ENCODE data around the gene SLC38A4.

The SLC38A4 gene

GRCh38 chr12:46811185-46811584 lies 14.6 kb downstream of the SLC38A4 start:
- no peak for DNase-seq (ENCODE audit: low spot score)

GRCh38 chr12:46808955-46809697 lies 16.7 kb downstream of the SLC38A4 start:
- no peak for DNase-seq (ENCODE audit: low spot score)

- DNase-seq (ENCODE audit: low spot score) = no peak
Observed at GRCh38 chr12:46808317-46808716, 17.5 kb downstream of the SLC38A4 start.

GRCh38 chr12:46804054-46804453 lies 21.7 kb downstream of the SLC38A4 start:
- no peak for DNase-seq (ENCODE audit: low spot score)

- DNase-seq (ENCODE audit: low spot score) = no peak
Observed at GRCh38 chr12:46803517-46803916, 22.3 kb downstream of the SLC38A4 start.

- DNase-seq (ENCODE audit: low spot score) = no peak
Observed at GRCh38 chr12:46801293-46801692, 24.5 kb downstream of the SLC38A4 start.

- no peak for DNase-seq (ENCODE audit: low spot score)
Observed at GRCh38 chr12:46800160-46800559, 25.6 kb downstream of the SLC38A4 start.

GRCh38 chr12:46798648-46799047 lies 27.1 kb downstream of the SLC38A4 start:
- DNase-seq (ENCODE audit: low spot score) = no peak

- DNase-seq (ENCODE audit: low spot score) = no peak
Observed at GRCh38 chr12:46798056-46798455, 27.7 kb downstream of the SLC38A4 start.

- DNase-seq (ENCODE audit: low spot score) = no peak
Observed at GRCh38 chr12:46795988-46796387, 29.8 kb downstream of the SLC38A4 start.

GRCh38 chr12:46794593-46795190 lies 31.1 kb downstream of the SLC38A4 start:
- DNase-seq (ENCODE audit: low spot score) = no peak

- no peak for DNase-seq (ENCODE audit: low spot score)
Observed at GRCh38 chr12:46792925-46793324, 32.9 kb downstream of the SLC38A4 start.

GRCh38 chr12:46790066-46790465 lies 35.7 kb downstream of the SLC38A4 start:
- DNase-seq (ENCODE audit: low spot score) = no peak

GRCh38 chr12:46788072-46788887 lies 37.5 kb downstream of the SLC38A4 start:
- DNase-seq (ENCODE audit: low spot score) = no peak

GRCh38 chr12:46787496-46788055 lies 38.2 kb downstream of the SLC38A4 start:
- no peak for DNase-seq (ENCODE audit: low spot score)

GRCh38 chr12:46786774-46787173 lies 39.0 kb downstream of the SLC38A4 start:
- no peak for DNase-seq (ENCODE audit: low spot score)

GRCh38 chr12:46785382-46785781 lies 40.4 kb downstream of the SLC38A4 start:
- DNase-seq (ENCODE audit: low spot score) = no peak

GRCh38 chr12:46783871-46784270 lies 41.9 kb downstream of the SLC38A4 start:
- no peak for DNase-seq (ENCODE audit: low spot score)

- DNase-seq (ENCODE audit: low spot score) = no peak
Observed at GRCh38 chr12:46779879-46780278, 45.9 kb downstream of the SLC38A4 start.

- DNase-seq (ENCODE audit: low spot score) = no peak
Observed at GRCh38 chr12:46779063-46779462, 46.7 kb downstream of the SLC38A4 start.

GRCh38 chr12:46778415-46778814 lies 47.4 kb downstream of the SLC38A4 start:
- no peak for DNase-seq (ENCODE audit: low spot score)

GRCh38 chr12:46777587-46777986 lies 48.2 kb downstream of the SLC38A4 start:
- DNase-seq (ENCODE audit: low spot score) = no peak

- DNase-seq (ENCODE audit: low spot score) = no peak
Observed at GRCh38 chr12:46775796-46776195, 50.0 kb downstream of the SLC38A4 start.

All from cerebellar cortex (tissue), 1 donor.